SKM-1 treated with dmso at 0.1 percent for 144 hours (cell line): Measurements from ENCODE around the gene EID2B.

ENCODE experiments used
- DNase-seq: peaks from one replicate; lab custom pipeline; 2025; ENCODE audit not compliant: unreplicated experiment; lab: John Stamatoyannopoulos, UW

Gene EID2B

DNA sequence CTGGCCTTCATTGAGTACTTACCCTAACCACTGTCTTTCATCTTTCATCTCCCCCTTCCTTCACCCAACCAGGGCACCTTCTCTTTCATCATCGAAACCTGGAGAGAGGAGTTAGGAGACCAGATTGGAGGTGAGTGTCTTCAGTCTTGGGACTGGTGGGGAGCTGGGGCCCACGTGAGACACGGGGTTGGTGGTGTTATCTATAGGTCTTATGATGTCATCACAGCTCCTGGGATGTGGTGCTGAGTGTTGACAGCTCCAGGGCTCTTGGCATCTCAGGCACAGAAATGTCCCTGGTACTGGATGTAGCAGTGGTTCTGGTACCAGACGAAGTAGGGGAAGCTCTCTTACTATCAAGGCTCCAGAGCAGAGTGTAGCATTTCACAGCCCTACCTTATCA, 32.1 kb downstream of the EID2B start:
- DNase-seq, result no peak

- no peak for DNase-seq
These were observed 32.7 kb downstream of the EID2B start for GRCh38 chr19:39499932-39500331.

DNA sequence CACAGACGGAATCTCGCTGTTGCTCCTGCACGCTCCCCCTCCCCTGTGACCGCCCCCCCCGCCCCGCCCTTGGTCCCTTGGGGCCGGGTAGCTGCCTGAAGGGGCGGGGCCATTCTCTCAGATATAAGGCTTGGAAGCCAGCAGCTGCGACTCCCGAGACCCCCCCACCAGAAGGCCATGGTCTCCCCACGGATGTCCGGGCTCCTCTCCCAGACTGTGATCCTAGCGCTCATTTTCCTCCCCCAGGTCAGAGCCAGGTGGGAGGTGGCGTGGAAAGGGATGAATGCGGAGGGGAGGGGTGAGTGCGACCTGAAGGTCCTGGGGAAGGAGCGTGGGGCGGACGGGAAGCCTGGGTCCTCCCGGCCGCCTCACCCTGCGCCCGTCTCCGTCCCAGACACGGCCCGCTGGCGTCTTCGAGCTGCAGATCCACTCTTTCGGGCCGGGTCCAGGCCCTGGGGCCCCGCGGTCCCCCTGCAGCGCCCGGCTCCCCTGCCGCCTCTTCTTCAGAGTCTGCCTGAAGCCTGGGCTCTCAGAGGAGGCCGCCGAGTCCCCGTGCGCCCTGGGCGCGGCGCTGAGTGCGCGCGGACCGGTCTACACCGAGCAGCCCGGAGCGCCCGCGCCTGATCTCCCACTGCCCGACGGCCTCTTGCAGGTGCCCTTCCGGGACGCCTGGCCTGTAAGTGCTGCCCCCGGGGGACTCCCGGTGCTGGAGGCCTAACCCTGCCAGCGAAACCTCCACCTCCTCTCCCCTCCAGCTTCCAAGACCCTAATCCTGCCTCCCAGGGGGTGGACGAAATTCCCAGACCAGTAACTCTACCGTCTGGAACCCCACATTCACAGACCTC, 33.6 kb downstream of the EID2B start, which contains the start of gene DLL3:
DLL3 (plus strand) TSS at position 150 of the 845 bp plus-strand sequence; CDS start at position 178, 28 bp downstream.
- DNase-seq, result no peak

DNA sequence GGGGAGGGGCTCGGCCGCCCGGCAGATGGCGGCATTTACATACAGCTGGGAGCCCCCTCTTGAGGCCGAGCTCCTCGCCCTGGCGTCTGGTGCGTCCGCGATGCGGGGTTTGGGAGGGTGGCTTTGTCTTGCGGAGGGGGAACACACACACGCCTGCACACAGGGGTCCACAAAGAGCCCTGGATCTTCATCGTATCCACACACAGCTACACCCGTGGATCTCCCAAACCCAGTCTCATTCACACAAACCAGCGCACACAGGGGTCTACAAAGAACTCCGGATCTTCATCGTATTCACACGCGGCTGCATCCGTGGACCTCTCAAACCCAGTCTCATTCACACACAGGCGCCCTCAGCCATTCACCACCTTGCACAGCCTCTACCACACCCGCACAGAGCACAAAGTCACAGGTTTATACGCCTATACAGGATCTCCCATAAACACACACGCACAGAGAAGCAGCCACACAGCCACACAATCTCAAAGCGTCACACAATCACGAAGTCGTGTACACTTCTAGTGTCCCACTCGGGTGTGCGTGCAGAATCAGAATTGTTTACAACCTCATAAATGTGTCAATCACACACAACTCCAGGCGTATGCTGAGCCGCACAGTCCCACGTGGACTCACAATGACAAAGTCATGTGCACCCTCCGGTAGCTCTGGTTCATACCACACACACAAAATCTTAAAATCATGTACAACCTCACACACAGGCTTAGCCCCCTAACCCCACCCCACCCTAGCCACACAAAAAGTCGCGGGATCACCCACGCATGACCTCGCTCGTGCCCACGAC, 34.5 kb downstream of the EID2B start:
- DNase-seq, result no peak

DNA sequence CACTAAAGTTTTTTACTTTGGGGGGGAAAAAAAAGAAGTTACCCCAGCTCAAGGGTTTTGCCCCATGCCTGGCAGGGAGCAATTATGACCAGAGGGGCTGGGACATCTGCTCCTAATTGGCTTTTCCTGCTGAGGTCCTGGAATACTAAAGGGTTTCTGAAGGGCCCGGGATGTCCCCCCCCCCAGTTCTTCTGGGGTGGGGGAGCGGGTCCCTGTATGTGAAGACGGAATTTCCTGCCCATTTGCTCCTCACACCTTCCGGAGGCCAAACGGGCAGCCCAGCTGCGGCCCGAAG, 35.0 kb downstream of the EID2B start:
- DNase-seq, result no peak

DNA sequence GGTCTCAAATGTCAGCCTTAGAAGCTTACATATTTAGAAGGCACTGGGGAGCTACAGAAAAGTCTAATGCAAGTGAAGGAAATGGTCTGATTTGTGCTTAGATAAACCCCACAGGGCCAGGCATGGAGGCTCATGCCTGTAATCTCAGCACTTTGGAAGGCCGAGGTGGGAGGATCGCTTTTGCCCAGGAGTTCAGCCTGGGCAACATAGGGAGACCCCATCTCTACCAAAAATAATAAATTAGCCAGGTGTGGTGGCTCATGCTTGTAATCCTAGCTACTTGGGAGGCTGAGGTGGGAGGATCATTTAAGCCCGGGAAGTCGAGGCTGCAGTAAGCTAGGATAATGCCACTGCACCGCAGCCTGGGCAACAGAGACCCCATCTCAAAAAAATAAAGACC, 36.6 kb downstream of the EID2B start:
- DNase-seq, result no peak

- DNase-seq, result no peak
These were observed 38.0 kb downstream of the EID2B start for GRCh38 chr19:39494661-39495060.

- DNase-seq, result no peak
These were observed 39.9 kb downstream of the EID2B start for GRCh38 chr19:39492788-39493187.

GRCh38 chr19:39492225-39492624, 40.4 kb downstream of the EID2B start:
- DNase-seq, result no peak

DNA sequence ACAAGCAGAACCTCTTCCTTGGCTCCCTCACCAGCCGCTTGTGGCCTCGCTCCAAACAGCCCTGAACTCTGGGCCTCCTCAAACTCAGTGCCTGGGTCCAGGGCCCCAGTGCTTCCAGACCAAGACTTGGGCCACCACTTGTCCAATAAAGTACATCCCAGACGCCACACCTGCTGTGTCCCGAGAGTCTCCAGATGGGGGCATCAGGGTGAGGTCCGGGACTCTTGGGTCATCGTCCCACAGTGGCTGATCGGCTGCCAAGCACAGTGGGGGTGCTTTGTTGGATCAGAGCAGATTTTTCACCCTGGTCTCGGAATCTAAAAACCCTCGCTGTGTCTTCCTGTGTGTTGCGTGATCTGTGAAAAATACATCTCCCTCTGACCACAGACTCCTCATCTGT, 42.9 kb downstream of the EID2B start:
- no peak for DNase-seq

DNA sequence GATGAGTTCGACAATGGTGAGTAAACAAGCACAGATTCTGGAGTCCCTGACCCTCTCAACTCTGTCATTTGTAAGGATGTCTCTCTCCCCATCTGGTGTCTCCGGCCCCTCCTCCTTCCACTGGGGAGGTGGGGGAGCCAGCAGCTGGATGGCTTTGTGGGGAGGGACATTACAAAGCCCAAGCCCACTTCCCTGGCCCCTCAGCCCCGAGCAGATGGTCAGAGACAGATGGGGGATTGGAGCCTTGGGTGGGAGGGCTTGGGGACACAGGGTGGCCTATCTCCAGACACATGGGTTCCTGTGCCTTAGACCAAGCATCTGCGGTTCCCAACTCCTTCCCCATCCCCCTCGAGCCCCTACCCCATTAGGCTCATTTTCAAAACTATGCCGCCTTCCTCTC, 49.5 kb downstream of the EID2B start:
- no peak for DNase-seq

- DNase-seq, result no peak
These were observed 51.0 kb downstream of the EID2B start for GRCh38 chr19:39481676-39482075.

DNA sequence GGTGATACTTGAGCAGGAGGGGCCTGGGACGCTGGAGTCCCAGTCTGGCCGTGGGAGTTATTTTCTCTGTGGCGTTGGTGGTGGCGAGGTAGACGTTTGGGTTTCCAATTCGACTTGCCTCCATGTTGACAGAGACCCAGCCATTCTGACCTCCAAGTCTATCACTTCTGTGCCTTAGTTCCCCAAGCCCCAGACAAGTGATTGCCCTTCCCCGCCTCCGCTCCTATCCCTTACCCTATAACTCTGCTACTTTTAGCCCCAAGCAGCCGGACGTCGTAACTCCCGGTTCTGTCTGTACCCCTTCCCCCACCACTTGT, 51.5 kb downstream of the EID2B start:
- no peak for DNase-seq
